ENCODE data around the gene LZIC. TPM values are rescaled to one million over a fixed set of nuclear protein-coding genes. Genes with fewer than 3 reads are reported as not detected.

LZIC gene
- total and polyA plus RNA-seq, 2 of the 13 experiments (the other 11 are each of a cell fraction or from before 2014, with no cell fraction given): 25.2 to 71.8 TPM

- DNase-seq (ENCODE audit: low spot score) (peak; percentile 58), ATAC-seq (peak; percentile 68), FAIRE-seq (peak; percentile 76)
- H3K4me1 ChIP-seq (ENCODE audit: insufficient read depth, low read length): peaks cover 49% of the 10 kb centered on the region
- peak overlapping the region; percentile 91 for H3K27ac ChIP-seq (ENCODE audit: extremely low read length, insufficient read depth, low read length)
- H3K27me3 ChIP-seq (ENCODE audit: control insufficient read depth in 1 of 2, insufficient read depth in 2 of 2, low read length in 2 of 2): no peaks in the 10 kb centered on the region; a peak in 2 of 5 replicates
- POLR2A ChIA-PET: interaction anchor here (0.9 to 4.3 kb wide), 11 partner anchors 9 to 268 kb away, joined by 3 to 67 read pairs (median 7); partner anchors contain the start of genes CTNNBIP1, KIF1B and UBE4B
- no peaks in the 10 kb centered on the region for H3K9me3 ChIP-seq (ENCODE audit: low read length)
- peaks cover 0 to 14% of the 10 kb centered on the region in 2 experiments; a peak in 1 of 5 replicates for H3K36me3 ChIP-seq (replicated peaks in 1 of 2; ENCODE audit: control insufficient read depth in 1 of 2, insufficient read depth in 2 of 2, low read length in 2 of 2)
- CTCF ChIA-PET (ENCODE audit: low intra/inter-chr PET ratio, low total read pairs): interaction anchor here (1.2 to 2.7 kb wide), 2 partner anchors 67 to 90 kb away, joined by 3 to 39 read pairs; partner anchors contain the start of gene UBE4B
- peak overlapping the region; percentile 93 for H3K9ac ChIP-seq (ENCODE audit: insufficient read depth, low read depth, low read length)
- intact Hi-C loops (cut with micrococcal nuclease; ENCODE audit: unreplicated experiment) (loop anchor here (1.0 to 5.0 kb wide), 4 partner anchors 28 to 90 kb away; partner anchors contain the start of gene UBE4B), in situ Hi-C loops (cut with HindIII; ENCODE audit: extremely low pct_ligation_motif_present, low pct_unique_long_range_greater_than_20kb) (loop anchor here (5.0 kb wide), 2 partner anchors 70 to 90 kb away; partner anchors contain the start of gene UBE4B)
- no peak overlapping the region for H2AFZ ChIP-seq (ENCODE audit: low read length)
- no peaks in the 10 kb centered on the region for H4K20me1 ChIP-seq (ENCODE audit: insufficient read depth, low read length)
- H3K4me2 ChIP-seq (ENCODE audit: low read depth, low read length): peak overlapping the region; percentile 86
- WGBS (ENCODE audit: low lambda C conversion rate): 2% methylated on average over 14 of the region's 14 CpGs
- BruUV-seq (replicated peaks): TSS peak; percentile 82
- peak overlapping the region; percentile 70 to 95 (median 92) for H3K4me3 ChIP-seq (replicated peaks in 1 of 3; ENCODE audit: insufficient read depth in 1 of 3, low read depth in 2 of 3, low read length in 3 of 3)
- peaks cover 20% of the 10 kb centered on the region for H3K79me2 ChIP-seq (ENCODE audit: insufficient read depth, low read length)
- TF ChIP-seq PHF5A (CRISPR knock-in tag; IDR thresholded peaks at IDR 0.05; ENCODE audit: low read depth, unreplicated experiment) (peak; percentile 42), SAP130 (CRISPR knock-in tag; IDR thresholded peaks at IDR 0.05; ENCODE audit: low read depth) (0 out of 2 replicates have a peak, but pooled peaks have one; percentile 30), ZNF224 (CRISPR knock-in tag; IDR thresholded peaks at IDR 0.05) (0 out of 2 replicates have a peak, but pooled peaks have one; percentile 42), ZNF629 (CRISPR knock-in tag; conservative IDR thresholded peaks at IDR 0.05) (peak; percentile 80), ARNT (IDR thresholded peaks at IDR 0.05) (no peak), ZNF292 (CRISPR knock-in tag; IDR thresholded peaks at IDR 0.05; ENCODE audit: borderline replicate concordance, low read depth) (no peak), ZNF264 (CRISPR knock-in tag; IDR thresholded peaks at IDR 0.05) (0 out of 2 replicates have a peak, but pooled peaks have one; percentile 20), FOXP1 (IDR thresholded peaks at IDR 0.05) (no peak), FOXP1 (CRISPR knock-in tag; IDR thresholded peaks at IDR 0.05) (no peak), HNF4A (CRISPR knock-in tag; IDR thresholded peaks at IDR 0.05) (peak; percentile 22; the same call in 1 of the 2 replicates), STAG1 (CRISPR knock-in tag; IDR thresholded peaks at IDR 0.05) (peak; percentile 71), PRDM15 (CRISPR knock-in tag; IDR thresholded peaks at IDR 0.05) (0 out of 2 replicates have a peak, but pooled peaks have one; percentile 20), TEAD3 (CRISPR knock-in tag; optimal IDR thresholded peaks at IDR 0.05; ENCODE audit: borderline replicate concordance) (no peak), JUN (CRISPR knock-in tag; IDR thresholded peaks at IDR 0.05) (no peak), ZMYM3 (CRISPR knock-in tag; IDR thresholded peaks at IDR 0.05) (no peak), MTERF4 (CRISPR knock-in tag; IDR thresholded peaks at IDR 0.05) (0 out of 2 replicates have a peak, but pooled peaks have one; percentile 10), ZNF414 (CRISPR knock-in tag; IDR thresholded peaks at IDR 0.05) (0 out of 2 replicates have a peak, but pooled peaks have one; percentile 8), ZNF317 (CRISPR knock-in tag; IDR thresholded peaks at IDR 0.05) (no peak)
- TF ChIP-seq, protein P1, sequence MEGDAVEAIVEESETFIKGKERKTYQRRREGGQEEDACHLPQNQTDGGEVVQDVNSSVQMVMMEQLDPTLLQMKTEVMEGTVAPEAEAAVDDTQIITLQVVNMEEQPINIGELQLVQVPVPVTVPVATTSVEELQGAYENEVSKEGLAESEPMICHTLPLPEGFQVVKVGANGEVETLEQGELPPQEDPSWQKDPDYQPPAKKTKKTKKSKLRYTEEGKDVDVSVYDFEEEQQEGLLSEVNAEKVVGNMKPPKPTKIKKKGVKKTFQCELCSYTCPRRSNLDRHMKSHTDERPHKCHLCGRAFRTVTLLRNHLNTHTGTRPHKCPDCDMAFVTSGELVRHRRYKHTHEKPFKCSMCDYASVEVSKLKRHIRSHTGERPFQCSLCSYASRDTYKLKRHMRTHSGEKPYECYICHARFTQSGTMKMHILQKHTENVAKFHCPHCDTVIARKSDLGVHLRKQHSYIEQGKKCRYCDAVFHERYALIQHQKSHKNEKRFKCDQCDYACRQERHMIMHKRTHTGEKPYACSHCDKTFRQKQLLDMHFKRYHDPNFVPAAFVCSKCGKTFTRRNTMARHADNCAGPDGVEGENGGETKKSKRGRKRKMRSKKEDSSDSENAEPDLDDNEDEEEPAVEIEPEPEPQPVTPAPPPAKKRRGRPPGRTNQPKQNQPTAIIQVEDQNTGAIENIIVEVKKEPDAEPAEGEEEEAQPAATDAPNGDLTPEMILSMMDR (CRISPR knock-in tag; IDR thresholded peaks at IDR 0.05): peak; percentile 74
Measured at GRCh38 chr1:9942399-9942938, 722 bp downstream of the LZIC start.
